ENCODE data around the gene CDC25C. TPM values are rescaled to one million over a fixed set of nuclear protein-coding genes. Genes with fewer than 3 reads are reported as not detected.

Gene CDC25C
- total RNA-seq, 2 experiments from 2014 or later, result not detected

- no peaks in the 10 kb centered on the region for H3K36me3 Mint-ChIP-seq (ENCODE audit: low read depth)
- ATAC-seq (ENCODE audit: poor library complexity) (no peak), DNase-seq (peak in 3 of 14 experiments; percentile 4 to 23 (median 13))
- TF ChIP-seq, protein P1, sequence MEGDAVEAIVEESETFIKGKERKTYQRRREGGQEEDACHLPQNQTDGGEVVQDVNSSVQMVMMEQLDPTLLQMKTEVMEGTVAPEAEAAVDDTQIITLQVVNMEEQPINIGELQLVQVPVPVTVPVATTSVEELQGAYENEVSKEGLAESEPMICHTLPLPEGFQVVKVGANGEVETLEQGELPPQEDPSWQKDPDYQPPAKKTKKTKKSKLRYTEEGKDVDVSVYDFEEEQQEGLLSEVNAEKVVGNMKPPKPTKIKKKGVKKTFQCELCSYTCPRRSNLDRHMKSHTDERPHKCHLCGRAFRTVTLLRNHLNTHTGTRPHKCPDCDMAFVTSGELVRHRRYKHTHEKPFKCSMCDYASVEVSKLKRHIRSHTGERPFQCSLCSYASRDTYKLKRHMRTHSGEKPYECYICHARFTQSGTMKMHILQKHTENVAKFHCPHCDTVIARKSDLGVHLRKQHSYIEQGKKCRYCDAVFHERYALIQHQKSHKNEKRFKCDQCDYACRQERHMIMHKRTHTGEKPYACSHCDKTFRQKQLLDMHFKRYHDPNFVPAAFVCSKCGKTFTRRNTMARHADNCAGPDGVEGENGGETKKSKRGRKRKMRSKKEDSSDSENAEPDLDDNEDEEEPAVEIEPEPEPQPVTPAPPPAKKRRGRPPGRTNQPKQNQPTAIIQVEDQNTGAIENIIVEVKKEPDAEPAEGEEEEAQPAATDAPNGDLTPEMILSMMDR (IDR thresholded peaks at IDR 0.05), result no peak
- no peak overlapping the region for H3K27ac Mint-ChIP-seq
- intact Hi-C loops (cut with DNase I, micrococcal nuclease), result no loop called here
- no peaks in the 10 kb centered on the region for H3K27me3 Mint-ChIP-seq
- no peak overlapping the region for H3K27ac ChIP-seq (ENCODE audit: low read depth in 1 of 2, low read length in 2 of 2)
- no peaks in the 10 kb centered on the region for H3K4me1 Mint-ChIP-seq (ENCODE audit: low read depth)
- no peaks in the 10 kb centered on the region for H3K9me3 ChIP-seq (ENCODE audit: control insufficient read depth in 1 of 2, insufficient read depth in 1 of 2, low read length in 2 of 2)
- H3K9me3 Mint-ChIP-seq, result no peaks in the 10 kb centered on the region
- ChIA-PET POLR2A (no interaction called here), CTCF (no interaction called here)
- no peaks in the 10 kb centered on the region for H3K36me3 ChIP-seq (ENCODE audit: insufficient read depth, low read length)
- H3K27me3 ChIP-seq (ENCODE audit: control insufficient read depth in 1 of 2, insufficient read depth in 2 of 2, low read length in 2 of 2), result no peaks in the 10 kb centered on the region
- H3K4me3 ChIP-seq (ENCODE audit: low read length), result no peak overlapping the region
- no peak overlapping the region for H3K4me3 Mint-ChIP-seq
- H3K4me1 ChIP-seq (ENCODE audit: insufficient read depth, low read length), result no peaks in the 10 kb centered on the region
Measured at GRCh38 chr5:138282920-138283742, 48.5 kb downstream of the CDC25C start.

DNA sequence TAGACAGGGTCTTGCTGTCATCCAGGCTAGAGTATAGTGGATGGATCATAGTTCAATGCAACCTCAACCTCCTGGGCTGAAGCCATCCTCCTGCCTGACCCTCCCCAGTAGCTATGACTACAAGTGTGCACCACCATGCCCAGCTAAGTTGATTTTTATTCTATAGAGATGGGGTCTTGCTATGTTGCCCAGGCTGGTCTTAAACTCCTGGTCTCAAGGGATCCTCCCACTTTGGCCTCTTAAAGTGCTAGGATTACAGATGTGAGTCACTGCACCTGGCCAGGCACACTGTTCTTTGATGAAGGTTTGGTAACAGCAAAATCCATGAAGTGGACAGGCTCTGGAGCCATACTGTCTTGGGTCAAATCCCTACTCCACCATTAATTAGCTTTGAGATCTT lies 50.7 kb downstream of the CDC25C start:
- intact Hi-C loops (cut with DNase I, micrococcal nuclease), result no loop called here
- TF ChIP-seq, protein P1 (IDR thresholded peaks at IDR 0.05), result no peak
- Mint-ChIP-seq H3K9me3 (no peaks in the 10 kb centered on the region), H3K36me3 (ENCODE audit: low read depth) (no peaks in the 10 kb centered on the region), H3K27ac (no peak overlapping the region), H3K4me3 (no peak overlapping the region), H3K4me1 (ENCODE audit: low read depth) (no peaks in the 10 kb centered on the region), H3K27me3 (peaks cover 6% of the 10 kb centered on the region)
- H3K36me3 ChIP-seq (ENCODE audit: insufficient read depth, low read length), result no peaks in the 10 kb centered on the region
- H3K4me3 ChIP-seq (ENCODE audit: low read length), result no peak overlapping the region
- DNase-seq (no peak), ATAC-seq (ENCODE audit: poor library complexity) (no peak)
- no peak overlapping the region for H3K27ac ChIP-seq (ENCODE audit: low read depth in 1 of 2, low read length in 2 of 2)
- ChIA-PET POLR2A (no interaction called here), CTCF (no interaction called here)
- no peaks in the 10 kb centered on the region for H3K4me1 ChIP-seq (ENCODE audit: insufficient read depth, low read length)
- H3K9me3 ChIP-seq (ENCODE audit: control insufficient read depth in 1 of 2, insufficient read depth in 1 of 2, low read length in 2 of 2), result no peaks in the 10 kb centered on the region
- peaks cover 0 to under 1% of the 10 kb centered on the region in 2 experiments for H3K27me3 ChIP-seq (ENCODE audit: control insufficient read depth in 1 of 2, insufficient read depth in 2 of 2, low read length in 2 of 2)

GRCh38 chr5:138276402-138277054 lies 55.1 kb downstream of the CDC25C start:
- ATAC-seq (ENCODE audit: poor library complexity) (no peak), DNase-seq (no peak)
- intact Hi-C loops (cut with DNase I, micrococcal nuclease), result no loop called here
- Mint-ChIP-seq H3K4me1 (ENCODE audit: low read depth) (peaks cover 5% of the 10 kb centered on the region), H3K36me3 (ENCODE audit: low read depth) (no peaks in the 10 kb centered on the region), H3K27me3 (peaks cover 37% of the 10 kb centered on the region), H3K4me3 (no peak overlapping the region), H3K9me3 (no peaks in the 10 kb centered on the region), H3K27ac (no peak overlapping the region)
- H3K27ac ChIP-seq (ENCODE audit: low read depth in 1 of 2, low read length in 2 of 2), result no peak overlapping the region
- no peak overlapping the region for H3K4me3 ChIP-seq (ENCODE audit: low read length)
- TF ChIP-seq, protein P1 (IDR thresholded peaks at IDR 0.05), result no peak
- H3K4me1 ChIP-seq (ENCODE audit: insufficient read depth, low read length), result peaks cover 7% of the 10 kb centered on the region
- H3K9me3 ChIP-seq (ENCODE audit: control insufficient read depth in 1 of 2, insufficient read depth in 1 of 2, low read length in 2 of 2), result no peaks in the 10 kb centered on the region
- ChIA-PET CTCF (no interaction called here), POLR2A (no interaction called here)
- H3K36me3 ChIP-seq (ENCODE audit: insufficient read depth, low read length), result no peaks in the 10 kb centered on the region
- peaks cover 17% of the 10 kb centered on the region in 2 experiments for H3K27me3 ChIP-seq (ENCODE audit: control insufficient read depth in 1 of 2, insufficient read depth in 2 of 2, low read length in 2 of 2)
